Skin of body (tissue), 2 donors: ENCODE measurements around the gene TSSC4. TPM values are rescaled to one million over a fixed set of nuclear protein-coding genes. Genes with fewer than 3 reads are reported as not detected.

ENCODE experiments used
- DNase-seq: peaks from one replicate; lab custom pipeline; 2025; lab: John Stamatoyannopoulos, UW
- total RNA-seq: library from RNA; depleted of rRNA; stranded (reverse); fragments of >200 nt; gene quantifications from one replicate; pipeline ENCODE4 v1.2.3, GENCODE V29; 2014

TSSC4 gene
- total RNA-seq, 1 donor from 2014 or later, result 18.1 TPM

GRCh38 chr11:2433106-2433925 is 32.8 kb downstream of the TSSC4 start:
- DNase-seq, result no peak

- DNase-seq, result no peak
Measured at GRCh38 chr11:2434008-2434407, 33.5 kb downstream of the TSSC4 start.

GRCh38 chr11:2434506-2435255 is 34.1 kb downstream of the TSSC4 start:
- DNase-seq, result no peak

GRCh38 chr11:2435288-2436012 is 34.9 kb downstream of the TSSC4 start:
- no peak for DNase-seq

DNA sequence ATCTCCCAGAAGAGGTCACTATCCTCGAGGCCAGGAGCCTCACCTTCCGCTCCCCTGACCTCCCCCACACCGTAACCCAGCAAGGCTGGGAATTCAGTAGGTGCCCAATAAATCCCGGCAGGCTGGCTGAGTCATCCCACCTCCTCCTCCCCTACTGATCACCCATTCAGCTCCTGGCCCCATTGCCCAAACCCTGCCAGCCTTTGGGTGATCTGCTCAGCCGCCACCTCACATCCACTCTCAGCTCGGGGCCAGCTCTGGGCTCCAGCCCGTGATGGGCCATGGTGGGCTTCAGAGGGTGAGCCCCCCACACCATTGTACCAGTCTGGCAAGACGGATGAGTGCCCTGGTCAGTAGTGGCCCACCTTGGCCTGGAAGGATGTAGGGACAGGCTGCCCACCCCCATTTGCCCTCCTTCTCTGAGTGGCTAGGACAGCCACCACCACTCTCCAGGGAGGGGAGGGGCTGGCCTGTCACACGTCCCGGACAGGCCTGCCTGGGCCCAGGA is 35.5 kb downstream of the TSSC4 start:
- DNase-seq, result no peak

DNA sequence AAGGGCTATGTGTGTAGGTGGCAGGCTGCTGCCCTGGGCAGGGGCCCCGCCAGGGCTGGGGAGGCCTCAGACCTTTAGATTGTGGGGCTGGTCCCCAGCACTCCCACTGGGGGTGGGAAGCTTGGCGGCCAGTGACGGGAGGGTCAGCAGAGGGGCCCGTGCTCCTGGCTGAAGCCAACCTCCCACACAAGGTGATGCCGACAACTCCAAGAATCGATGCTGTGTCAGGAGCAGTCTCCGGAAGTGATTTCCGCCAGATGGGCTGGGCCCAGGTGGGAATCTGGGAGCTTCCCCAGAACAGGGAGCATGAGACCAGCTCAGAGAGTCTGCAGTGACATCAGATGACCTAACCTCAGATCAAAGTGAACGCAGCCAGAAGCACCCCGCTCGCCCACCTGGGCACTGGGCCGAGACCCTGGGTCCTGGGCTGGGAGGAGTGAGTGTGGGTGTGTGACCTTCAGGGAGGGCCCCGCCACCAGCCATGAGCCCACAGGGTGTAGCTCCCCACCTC is 36.0 kb downstream of the TSSC4 start:
- no peak for DNase-seq

DNA sequence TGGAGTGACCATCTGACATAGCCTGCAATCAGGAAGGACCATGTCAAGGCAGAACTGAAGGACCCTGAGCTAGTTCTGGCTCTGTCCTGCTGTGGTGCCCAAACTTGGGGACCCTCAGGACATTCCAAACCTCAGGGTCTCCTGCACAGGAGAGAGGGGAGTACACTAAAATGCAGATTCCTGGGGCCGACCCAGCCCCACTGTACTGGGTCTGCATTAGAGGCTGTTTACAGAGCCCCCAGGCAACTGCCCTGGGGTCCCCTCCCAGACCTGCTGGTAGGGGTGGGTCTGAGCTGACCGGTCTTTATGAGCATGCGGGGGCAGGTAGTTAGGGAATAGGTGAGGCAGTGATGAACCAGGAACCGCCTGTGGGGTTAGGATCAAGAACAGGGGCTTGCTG is 37.0 kb downstream of the TSSC4 start:
- no peak for DNase-seq

DNA sequence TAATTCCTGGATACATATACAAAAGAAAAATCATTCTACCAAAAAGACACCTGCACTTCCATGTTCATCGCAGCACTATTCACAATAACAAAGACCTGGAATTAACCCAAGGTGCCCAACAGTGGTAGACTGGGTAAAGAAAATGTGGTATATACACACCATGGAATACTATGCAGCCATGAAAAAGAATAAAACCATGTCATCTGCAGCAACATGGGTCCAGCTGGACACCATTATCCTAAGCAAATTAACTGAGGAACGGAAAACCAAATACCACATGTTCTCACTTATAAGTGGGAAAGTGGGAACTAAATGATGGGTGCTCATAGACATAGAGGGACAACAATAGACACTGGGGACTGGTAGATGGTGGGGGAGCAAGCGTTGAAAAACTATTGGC is 39.3 kb downstream of the TSSC4 start:
- DNase-seq, result no peak

DNA sequence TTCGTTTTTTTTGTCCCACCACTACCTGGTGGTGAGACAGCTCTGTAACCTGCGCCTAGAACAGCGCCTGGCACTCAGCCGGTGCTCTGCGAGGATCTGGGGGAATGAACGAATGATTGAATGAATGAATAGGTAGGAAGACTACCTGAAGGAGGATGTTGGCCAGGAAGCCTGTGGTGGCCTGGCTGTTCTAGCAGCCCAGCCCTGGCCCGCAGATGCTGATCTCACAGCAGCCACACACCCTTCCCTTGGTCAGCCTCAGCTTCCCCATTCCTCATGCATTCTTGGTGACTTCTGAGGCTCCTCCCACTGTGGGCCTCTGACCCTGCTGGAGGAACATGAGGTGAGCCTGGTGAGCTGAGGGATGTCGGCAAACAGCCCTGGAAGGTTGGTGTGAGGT is 40.1 kb downstream of the TSSC4 start:
- DNase-seq, result no peak

GRCh38 chr11:2441171-2441570 is 40.6 kb downstream of the TSSC4 start:
- no peak for DNase-seq

GRCh38 chr11:2442589-2442988 is 42.0 kb downstream of the TSSC4 start:
- DNase-seq, result no peak

- DNase-seq, result no peak
Measured at GRCh38 chr11:2443406-2443805, 42.9 kb downstream of the TSSC4 start.

DNA sequence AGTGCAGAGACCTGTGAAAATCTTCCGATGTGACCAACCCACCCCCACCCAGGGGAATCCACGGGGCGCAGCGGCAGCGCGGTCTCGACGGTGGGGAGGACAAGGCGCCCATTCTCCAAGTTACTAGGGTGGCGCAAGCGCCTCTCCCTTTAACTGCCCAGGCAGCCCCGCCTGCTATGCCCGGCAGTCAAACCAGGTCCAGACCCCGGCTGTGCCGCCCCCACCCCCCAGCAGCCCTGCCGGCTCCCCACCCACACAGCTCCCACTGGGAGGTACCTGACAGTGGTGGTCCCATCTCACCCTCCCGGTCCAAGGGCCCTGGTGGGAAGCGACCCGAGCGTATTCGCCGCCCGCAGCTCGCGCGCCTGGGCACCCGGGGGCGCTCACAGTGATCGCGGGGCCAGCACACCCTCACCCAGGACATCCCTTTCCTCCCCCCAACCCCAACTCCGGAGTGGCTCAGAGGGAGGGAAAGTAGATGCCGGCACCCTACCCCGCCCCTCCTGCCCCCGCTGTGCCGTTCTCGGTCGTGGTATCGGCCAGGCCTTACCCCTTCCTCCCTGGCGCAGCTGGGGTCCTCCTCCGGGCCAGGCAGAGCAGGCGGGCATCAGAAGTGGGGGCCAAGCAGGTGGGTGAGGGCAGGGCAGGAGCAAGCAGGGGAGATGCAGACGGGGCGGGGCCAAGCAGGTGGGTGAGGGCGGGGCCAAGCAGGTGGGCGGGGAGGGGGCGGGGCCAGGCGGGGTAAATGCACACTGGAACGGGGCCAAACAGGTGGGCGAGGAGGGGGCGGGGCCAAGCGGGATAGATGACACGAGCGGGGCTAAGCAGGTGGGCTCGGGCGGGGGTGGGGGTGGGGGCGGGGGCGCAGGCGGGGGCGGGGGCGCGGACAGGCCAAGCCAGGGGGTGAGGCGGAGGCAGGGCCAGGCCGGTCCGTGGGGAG is 43.6 kb downstream of the TSSC4 start, which contains the start of gene TRPM5:
TSS of gene TRPM5 (minus strand) at position 634 of the 940 bp plus-strand sequence. CDS start 21,478 bp downstream, outside the sequence.
- DNase-seq, result no peak

DNA sequence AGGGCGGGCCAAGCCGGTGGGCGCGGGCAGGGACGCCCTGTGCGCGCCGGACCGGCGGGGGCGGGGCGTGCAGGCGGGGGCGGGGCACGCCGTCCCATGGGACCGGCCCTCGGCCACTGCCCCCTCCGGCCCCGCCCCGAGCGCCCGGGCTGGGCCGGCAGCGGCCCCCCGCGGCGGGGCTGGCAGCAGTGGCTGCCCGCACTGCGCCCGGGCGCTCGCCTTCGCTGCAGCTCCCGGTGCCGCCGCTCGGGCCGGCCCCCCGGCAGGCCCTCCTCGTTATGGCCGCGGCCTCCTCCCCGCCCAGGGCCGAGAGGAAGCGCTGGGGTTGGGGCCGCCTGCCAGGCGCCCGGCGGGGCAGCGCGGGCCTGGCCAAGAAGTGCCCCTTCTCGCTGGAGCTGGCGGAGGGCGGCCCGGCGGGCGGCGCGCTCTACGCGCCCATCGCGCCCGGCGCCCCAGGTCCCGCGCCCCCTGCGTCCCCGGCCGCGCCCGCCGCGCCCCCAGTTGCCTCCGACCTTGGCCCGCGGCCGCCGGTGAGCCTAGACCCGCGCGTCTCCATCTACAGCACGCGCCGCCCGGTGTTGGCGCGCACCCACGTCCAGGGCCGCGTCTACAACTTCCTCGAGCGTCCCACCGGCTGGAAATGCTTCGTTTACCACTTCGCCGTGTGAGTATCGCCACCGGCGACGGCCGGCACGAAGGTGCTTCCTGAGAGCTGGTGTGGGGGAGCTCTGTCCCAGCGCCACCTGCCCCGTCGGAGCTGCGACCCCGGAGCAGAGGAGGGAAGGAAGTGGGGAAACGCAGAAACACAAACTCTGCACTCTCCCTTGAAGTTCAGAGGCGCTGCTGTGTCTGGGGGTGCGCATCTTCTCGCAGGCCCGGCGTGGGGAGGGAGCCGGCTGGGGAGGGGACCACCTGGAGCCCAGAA is 44.5 kb downstream of the TSSC4 start, which contains the start of gene KCNQ1:
TSS of gene KCNQ1 (plus strand) at position 188 of the 925 bp plus-strand sequence. CDS start at position 279, 91 bp downstream.
- DNase-seq, result no peak

DNA sequence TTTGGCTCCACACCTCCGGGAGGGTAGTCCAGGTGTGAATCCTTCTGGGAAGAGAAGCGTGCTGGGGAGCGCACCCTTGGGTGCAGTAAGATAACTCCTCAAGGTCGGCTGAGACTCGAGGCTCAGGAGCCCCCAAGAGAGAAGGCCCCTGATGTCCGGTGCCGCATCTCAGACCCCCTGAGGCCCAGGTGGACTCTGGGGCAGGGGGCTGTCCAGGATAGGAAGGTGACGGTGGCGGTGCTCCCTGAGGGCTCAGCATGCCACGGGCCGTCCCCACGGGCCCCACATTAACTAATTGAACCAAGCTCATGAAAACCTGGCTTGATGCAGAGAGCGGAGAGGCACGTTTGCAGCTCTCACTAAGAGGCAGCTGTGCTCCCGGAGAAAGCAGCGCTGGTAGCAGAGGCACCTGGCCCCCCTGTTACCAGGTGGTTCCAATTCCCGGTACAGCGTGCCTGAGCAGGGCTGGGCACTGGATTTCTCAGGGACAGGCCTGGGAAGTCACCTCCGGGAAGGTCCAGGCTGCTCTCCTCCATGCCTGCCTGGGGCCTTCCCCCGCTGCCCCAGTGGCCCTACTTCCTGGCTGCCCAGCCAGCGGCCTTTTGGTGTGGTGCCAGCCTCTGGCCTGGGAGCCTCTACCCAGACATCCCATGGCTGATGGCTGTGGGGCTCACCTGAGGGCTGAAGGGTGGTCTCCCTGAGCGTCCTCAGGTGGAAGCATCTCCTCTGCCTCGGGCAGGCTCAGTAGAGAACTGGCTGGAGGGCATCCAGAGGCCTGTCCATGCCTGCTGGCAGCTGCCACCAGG is 45.4 kb downstream of the TSSC4 start:
- DNase-seq, result no peak

GRCh38 chr11:2446590-2447252 is 46.2 kb downstream of the TSSC4 start:
- no peak for DNase-seq

DNA sequence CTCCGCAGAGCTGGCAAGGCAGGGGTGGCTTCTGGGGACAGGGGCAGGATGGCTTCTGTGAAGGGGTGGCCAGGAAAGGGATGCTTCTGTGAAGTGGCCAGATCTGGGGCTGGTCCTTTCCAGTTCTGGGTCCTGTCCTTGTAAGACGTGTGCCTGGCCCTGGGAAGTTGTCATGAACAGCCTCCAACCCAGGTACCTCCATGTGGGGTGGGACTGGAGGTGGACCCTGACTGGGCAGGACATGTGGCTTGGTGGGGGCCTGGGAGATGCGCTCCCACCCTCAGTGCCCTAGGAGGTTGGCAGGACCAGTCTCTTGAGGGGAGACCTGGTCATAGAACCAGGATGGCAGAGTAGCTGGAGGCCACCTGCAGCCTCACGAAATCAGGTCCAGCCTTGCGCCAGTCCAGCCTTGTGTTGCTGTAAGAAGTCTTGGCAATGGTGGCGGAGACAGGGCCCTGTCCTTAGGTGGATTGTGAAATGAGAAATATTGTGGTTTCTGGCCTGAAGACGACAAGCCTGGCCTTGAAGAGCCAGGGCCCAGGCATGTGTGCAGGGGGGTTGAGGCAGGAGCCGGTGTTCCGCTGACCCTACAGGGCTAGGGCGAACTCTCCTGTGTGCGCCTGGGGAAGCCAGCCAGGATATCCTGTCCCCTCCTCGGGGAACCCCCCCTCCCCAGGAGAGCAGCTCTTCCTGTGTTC is 46.9 kb downstream of the TSSC4 start:
- DNase-seq, result no peak
